ENCODE measurements around the gene SESTD1.
"Not testable (repeated sequence)": the region's sequence is repeated elsewhere in the genome, so short reads cannot be mapped to it uniquely, and the experiment has no call there.

The SESTD1 gene

DNA sequence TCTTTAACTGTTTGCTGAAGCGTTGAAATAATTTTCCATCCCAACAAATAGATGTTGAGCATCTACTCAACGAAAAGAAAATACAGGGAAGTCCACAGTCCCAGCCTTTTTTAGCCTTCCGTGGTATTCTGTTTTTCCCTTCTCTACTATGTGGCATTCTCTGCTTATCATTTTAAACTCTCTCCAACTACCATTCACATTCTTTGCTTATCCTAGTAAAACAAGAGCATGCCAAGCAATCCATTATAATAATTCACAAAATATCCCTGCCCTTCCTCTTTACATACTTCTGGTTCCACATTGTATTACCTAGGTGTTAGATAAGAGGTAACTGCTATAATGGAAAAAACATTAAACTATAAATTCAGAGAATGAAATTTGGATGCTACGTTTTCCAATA, 1.6 kb upstream of the SESTD1 start:
- DNase-seq: no peak

DNA sequence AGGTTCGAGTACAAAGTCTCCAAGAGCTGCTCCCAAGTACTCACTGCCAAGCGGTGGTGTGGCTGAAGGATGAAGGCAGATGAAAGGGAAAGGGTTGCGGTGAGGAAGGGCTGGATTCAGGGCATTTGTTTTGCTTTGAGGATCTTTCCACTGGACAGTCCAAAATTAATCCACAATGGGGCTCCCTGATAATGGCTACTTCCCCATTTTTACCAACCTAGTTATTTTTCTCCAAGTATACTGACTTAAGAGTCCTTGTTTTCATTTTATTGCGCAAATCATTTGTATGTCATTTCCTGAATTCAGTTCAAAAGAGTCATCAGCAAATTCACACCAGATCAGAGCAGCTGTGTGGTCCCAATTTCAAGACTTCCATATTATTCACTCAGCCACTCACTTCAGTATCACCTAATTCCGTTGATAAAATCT, 464 bp upstream of the SESTD1 start:
- no peak for DNase-seq

DNA sequence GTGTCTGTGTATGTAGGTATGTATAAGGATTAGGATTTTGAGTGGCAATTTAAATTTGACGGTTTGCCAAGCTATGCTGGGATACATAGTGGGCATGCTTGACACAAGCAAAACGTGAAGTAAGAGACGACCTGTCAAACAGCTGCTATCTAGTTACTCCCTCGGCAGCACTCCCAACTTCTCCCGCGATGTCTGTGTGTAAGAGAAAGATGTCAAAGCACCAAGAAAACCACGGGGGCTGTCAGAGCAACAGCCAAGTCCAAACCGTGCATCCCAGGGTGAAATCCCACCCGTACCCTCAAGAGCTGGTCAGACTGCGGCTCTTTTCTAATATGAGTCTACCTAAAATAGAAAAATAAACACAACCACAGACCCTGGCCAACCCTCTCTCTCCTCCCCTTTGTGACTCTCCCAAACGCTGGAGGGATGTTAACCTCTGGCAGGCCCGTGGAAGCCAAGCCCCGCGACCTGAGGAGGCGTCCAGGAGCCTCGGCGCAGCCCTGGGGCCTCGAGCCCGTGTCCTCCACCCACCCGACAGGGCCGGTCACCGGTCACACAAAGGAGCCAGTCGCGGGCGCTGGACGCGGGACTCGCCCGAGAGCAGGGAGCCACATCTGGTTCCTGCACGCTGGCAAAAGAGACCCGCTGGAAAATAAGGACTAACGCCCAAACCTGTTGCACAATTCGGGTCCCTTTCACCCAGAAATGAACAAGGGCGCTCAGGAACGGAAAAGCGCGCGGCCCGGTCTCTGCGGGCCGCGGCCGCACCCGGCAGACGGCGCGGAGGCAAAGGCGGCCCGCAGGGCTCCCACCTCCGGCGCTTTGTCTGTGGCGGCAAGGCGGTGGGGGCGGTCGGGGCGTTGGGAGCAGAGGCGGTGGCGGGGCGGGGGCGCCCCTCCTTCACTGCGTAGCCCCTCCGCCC, 925 bp downstream of the SESTD1 start:
- peak; percentile 62 for DNase-seq

DNA sequence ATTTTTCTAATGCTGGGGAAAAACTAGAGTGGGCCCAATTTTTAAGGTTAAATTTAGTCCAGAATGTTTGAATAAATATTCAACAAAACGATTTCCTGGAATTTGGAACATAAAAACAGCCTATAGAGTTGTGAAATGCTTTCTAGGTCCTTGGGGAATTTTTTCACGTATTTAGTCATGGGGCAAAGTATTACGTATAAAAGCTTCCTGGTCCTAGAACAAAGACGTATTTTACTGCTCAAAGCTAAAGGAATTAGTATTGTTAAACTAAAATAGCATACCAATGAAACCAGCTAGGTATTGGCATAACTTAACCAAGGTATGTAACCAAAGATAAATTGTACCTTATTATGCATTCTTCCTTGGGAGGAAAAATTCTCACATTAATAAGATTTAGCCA, 1.6 kb downstream of the SESTD1 start:
- no peak for DNase-seq

DNA sequence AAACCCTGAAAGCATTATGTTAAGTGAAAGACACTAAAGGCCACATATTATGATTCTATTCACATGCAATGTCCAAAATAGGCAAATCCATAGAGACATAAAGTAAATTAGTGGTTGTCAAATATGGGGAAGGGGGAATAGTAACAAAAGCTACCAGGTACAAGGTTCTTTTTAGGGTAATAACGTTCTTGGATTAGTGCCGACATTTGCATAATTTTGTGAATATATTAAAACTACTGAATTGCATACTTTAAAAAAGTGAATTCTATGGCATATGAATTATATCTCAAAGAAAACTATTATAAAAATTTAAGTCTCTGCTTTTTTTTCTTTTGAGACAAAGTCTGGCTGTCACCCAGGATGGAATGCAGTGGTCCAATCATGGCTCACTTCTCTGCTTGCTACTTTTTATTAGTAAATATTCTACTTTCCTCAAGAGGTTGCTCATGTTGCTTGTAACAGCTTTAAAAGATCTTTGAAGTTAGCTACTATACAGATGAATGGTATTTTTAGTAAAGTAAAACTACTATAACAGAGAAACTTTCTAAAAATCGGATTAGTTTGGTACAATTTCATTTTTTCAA, 2.5 kb downstream of the SESTD1 start:
- DNase-seq: no peak

DNA sequence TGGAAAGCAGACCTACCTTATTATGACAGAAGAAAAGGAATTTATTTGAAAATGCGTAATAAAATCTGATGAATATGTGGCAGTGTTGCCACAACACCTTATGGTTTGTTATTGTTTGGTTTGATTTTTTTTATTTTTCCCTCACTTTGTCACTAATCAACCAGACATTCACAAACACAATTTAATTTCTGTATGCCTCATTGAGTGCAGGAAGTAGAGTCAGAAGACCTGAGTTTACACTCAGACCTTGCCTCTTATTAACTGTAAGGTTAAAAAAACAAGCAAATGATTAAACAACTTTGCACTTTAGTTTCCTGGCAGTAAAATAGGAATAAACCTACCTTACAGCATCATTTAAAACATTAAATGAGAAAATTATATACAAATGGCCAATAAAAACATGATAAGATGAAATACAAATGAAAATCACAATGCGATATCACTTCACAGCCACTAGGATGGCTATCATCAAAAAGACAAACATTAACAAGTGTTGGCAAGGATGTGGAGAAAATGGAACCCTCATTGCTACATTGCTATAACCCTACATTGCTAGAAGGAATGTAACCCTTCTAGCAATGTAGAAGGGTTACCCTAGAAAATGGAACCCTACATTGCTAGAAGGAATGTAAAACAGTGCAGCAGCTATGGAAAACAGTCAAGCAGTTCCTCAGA, 3.3 kb downstream of the SESTD1 start:
- DNase-seq: no peak

DNA sequence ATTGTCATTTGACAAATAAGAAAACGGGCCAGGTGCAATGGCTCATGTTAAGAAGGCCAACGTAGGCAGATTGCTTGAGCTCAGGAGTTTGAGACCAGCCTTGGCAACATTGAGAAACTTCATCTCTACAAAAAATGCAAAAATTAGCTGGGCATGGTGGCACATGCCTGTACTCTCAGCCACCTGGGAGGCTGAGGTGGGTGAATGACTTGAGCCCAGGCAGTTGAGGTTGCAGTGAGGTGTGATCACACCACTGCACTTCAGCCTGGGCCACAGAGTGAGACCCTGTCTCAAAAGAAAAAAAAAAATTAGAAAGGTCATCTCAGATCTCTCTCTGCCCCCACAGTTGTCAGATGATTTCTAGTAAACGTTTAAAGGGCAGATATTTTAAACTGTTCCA, 4.4 kb downstream of the SESTD1 start:
- no peak for DNase-seq

DNA sequence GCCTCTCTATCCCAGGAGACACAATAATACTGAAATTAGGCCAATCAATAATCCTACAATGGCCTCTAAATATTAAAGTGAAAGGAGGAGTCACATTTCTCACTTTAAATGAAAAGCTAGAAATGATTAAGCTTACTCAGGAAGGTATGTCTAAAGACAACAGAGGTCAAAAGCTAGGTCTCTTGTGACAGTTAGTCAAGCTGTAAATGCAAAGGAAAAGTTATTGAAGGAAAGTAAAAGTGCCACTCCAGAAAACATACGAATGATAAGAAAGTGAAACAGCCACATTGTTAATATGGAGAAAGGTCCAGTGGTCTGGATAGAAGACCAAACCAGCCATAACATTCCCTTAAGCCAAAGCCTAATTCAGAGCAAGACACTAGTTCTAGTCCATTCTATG, 9.5 kb downstream of the SESTD1 start:
- no peak for DNase-seq

DNA sequence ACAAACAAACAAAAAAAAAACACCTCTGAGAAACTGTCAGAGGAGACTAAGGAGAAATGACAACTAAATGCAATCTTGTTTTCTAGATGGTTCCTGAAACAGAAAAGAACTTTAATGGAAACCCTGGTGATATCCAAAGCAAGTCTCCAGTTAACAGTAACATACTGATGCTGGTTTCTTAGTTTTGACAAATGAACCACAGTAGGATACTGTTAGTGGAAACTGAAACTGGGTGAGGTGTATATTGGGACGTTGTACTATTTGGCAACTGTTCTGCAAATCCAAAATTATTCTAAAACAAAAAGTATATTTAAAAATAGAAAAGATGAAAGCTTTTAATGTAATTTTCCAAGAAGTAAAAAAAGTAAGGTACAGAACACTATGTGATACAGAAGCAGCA, 11.4 kb downstream of the SESTD1 start:
- no peak for DNase-seq

DNA sequence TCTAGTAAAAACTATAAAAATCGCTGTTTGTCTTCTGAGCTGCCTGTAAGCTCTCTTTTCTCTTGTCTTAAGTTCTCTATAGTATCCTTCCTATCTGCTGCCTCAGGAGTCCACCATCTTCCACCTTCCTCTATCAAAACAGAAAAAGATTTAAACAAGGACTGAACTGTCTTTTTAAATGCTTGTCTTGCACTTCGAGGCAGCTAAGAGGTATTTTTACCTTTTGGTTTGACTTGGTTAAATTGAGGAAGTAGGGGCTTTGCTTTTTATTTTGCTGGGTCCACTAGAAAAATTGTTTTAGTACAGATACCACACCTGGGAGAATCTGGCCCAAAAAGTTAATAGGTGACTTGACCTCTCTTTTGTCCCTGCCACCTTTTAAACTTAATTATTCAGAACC, 12.2 kb downstream of the SESTD1 start:
- DNase-seq: no peak

DNA sequence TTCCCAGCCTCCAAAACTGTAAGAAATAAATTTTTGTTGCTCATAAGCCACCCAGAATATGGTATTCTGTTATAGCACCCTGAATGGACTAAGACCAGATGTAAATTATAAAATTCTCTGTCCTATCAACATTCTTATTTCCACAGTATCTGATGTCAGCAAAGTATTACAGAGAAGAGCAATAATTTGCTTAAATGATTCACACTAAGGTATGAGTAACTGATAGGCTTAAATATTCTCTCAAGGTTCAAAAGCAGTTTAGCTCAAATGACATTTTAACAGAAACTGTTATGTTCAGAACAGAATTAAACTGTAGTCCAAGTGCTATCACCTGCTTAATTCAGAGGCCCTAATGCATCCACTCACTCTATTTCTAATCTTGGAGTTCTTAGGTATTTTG, 12.8 kb downstream of the SESTD1 start:
- DNase-seq: no peak

DNA sequence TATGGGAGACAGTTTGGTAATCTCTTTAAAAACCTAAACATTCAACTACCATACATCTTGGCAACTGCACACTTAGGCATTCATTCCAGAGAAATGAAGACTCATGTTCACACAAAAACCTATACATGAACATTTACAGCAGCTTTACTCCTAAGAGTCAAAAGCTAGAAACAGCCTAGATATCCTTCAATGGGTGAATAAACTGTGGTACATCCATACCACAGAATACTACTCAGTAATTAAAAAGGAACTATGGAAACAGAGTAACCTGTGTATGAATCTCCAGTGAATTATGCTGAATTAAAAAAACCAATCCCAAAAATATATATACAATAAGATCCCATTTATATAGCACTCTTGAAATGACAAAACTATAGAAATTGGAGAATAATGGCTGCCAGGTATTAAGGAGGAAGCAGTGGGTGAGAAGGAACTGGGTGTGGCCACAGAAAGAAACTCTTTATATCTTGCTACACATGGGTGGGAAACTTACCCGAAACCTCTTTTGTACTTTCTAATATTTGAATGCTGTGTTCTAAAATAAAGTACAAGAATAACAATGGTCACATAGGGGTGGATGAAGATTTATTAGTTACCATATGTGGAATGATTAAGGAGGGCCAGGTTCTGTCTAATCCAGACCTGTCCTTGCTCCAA, 13.7 kb downstream of the SESTD1 start:
- DNase-seq: no peak

DNA sequence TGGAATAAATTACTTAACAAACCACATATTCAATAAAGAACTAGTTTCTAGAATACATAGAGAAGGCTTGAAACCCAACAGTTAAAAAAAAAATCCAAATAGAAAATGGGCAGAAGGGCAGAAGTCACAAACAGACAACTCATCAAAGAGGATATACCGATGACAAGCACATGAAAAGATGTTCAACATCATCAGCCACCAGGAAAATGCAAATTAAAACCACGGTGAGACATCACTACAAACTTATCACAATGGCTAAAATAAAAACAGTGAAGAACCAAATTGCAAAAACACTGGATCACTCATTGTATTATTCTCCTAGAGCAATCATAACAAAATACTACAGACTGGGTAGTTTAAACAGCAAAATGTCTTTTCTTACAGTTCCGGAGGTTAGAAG, 14.5 kb downstream of the SESTD1 start:
- DNase-seq: no peak

DNA sequence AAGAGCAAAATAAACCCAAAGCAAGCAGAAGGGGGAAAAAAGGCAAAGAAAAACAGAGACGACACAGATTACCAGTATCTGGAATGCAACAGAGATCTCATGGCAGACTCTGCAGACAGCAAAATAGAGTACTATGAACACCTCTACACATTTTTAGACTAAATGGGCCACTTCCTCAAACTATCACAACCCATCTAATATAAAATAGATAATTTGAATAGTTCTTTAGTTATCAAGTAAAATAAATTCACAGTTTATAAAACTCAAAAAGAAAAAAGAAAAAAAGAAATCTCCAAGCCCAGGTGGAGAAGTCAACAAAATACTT, 16.6 kb downstream of the SESTD1 start:
- no peak for DNase-seq

DNA sequence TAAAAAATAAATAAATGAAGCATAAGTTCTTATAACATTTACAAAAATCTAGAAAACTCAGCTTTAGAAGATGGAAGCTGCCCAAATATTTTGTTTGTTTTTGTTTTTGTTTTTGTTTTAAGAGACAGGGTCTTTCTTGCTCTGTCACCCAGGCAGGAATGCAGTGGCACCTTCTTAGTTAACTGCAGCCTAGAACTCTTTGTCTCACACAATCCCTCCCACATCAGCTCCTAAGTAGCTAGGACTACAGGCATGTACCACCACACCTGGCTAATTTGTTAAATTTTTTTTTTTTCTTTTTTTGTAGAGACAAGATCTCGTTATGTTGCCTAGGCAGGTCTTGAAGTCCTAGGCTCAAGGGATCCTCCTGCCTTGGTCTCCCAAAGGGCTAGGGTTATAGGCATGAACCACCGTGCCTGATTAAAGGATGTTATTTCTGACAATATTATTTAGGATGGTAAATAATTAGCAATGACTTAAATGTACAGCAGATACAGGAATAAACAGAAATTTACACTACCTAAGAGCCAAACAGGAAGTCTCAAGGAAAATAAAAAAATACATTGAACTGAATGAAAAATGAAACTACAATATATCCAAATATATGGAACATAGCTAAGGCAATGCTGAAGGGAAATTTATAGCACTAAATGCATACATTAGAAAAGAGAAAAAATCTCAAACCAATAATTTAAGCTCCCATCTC, 17.2 kb downstream of the SESTD1 start:
- no peak for DNase-seq

DNA sequence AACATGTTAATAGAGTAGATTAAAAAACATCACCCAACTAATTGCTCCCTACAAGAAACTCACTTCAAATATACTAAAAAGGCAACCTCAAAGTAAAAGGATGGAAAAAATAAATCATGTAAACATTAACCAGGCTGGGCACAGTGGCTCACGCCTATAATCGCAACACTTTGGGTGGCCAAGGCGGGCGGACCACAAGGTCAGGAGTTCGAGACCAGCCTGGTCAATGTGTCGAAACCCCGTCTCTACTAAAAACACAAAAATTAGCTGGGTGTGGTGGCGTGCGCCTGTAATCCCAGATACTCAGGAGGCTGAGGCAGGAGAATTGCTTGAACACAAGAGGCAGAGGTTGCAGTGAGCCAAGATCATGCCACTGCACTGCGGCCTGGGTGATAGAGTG, 18.8 kb downstream of the SESTD1 start:
- DNase-seq: not testable (repeated sequence)

DNA sequence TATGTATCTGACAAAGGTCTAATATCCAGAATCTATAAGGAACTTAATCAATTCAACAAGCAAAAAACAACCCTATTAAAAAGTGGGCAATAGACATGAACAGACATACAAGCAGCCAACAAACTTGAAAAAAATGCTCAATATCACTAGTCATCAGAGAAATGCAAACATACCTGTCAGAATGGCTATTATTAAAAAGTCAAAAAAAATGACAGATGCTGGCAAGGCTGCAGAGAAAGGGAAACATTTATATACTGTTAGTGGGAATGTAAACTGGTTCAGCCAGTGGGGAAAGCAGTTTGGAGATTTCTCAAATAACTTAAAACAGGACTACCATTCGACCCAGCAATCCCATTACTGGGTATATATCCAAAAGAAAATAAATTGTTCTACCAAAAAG, 21.6 kb downstream of the SESTD1 start:
- no peak for DNase-seq

DNA sequence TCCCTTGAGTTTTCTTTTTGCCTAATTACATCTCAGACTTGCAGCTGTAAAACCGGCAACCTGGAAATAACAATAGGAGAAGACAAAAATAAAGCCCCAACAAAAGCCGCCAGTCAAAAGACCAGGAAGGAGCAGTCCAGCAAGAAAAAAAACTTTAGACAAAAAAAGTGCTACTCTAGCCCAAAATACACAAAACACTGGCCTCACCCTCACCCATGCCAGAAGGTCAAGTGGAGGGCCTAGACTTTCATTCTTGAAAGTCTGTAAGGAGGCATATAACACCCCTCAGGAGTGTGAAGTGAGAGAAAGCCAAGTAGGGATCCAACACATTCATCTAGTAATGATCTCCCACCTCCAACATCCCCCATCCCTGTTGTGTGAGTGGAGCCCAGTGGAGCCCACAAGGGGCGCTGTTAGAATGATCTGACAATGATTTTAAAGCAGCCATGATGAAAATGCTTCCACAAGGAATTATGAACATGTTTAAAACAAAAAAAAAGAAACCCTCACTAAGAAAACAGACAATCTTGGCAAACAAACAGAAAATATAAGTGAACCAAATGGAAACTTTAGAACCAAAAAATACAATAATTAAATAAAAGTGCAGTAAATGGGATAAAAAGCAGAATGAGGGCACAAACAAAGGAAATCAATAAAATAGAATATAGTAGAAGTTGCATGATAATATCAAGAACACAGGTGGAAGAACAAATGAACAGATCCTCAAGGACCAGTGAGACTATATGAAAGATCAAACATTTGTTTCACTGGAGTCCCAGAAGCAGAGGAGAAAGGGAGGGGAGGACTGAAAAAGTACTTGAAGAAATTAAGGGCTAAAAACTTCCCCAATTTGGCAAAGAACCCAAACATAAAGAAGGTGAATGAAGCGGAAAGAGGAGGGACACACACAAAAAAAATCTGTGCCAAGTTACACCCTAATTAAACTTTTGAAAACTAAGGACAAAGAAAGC, 23.9 kb downstream of the SESTD1 start:
- DNase-seq: no peak

DNA sequence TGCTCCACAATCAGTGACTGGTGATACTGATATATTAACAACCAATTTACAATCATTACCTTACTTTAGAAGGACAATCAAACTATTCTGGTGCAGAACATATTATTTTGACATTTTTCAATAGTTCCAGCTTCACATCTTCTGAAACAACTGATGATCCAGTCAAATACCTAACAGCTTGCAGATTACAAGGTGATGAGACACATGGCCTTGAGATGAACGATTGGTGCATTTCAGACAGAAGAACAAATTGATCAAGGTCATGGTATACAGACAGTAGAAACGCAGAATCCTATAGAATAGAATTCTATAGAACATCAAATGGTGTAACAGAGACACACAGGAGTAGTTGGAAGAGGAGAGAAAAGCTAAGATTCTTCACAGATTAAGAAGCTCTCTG, 24.8 kb downstream of the SESTD1 start:
- DNase-seq: no peak

DNA sequence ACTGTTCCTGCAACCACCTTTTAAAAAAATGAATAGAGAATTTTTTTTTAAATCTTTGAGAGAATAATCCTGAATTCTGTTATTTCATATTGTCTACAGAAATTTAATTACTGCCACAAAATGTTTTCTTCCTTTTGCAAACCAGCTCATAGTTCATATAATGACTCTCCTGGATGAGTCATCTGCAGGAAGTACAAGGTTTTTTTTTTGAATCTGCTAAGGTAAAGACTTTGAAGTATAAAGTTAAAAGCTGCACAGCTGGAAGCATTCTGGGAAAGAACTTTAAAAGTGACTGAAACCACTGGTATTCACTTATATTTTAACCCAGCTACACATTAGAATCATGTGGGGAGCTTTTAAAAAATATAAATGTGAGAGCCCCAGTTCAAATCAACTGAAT, 25.4 kb downstream of the SESTD1 start:
- no peak for DNase-seq

DNA sequence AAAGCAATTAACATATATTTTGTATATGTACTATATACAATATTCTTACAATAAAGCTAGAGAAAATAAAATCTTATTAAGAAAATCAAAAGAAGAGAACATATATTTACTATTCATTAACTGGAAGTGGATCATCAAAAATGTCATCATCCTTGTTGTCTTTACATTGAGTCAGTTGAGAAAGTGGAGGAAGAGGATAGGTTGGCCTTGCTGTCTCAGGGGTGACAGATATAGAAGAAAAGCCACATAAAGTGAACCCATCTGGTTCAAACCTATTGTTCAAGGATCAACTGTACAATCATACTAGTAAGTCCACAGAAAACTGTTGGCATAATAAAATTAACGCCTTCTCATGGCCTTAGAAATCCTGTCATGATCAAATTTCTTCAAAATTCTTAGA, 26.6 kb downstream of the SESTD1 start:
- DNase-seq: no peak
